ENCODE measurements around the gene ABHD18.

DNA sequence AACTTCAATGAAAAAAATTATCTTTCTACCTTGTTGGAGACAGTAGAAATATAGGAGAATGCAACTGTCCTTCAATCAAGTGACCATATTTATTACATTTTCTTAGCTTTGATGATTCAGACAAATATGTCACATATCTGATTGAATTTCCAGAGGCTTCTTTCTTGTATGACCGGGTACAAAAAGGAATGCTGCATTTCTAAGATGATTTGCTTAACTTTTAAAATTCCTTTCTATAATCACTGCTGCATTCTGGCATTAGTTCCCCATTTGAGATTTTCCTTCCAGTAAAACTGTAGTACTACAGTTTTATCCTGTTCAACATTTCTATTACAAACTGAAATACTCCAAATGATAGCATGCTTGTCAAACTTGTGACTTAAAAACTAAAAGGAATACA lies 5.4 kb upstream of the ABHD18 start:
- TF ChIP-seq POLR2AphosphoS5 (IDR thresholded peaks at IDR 0.05), result no peak
- TF ChIP-seq, protein P1, sequence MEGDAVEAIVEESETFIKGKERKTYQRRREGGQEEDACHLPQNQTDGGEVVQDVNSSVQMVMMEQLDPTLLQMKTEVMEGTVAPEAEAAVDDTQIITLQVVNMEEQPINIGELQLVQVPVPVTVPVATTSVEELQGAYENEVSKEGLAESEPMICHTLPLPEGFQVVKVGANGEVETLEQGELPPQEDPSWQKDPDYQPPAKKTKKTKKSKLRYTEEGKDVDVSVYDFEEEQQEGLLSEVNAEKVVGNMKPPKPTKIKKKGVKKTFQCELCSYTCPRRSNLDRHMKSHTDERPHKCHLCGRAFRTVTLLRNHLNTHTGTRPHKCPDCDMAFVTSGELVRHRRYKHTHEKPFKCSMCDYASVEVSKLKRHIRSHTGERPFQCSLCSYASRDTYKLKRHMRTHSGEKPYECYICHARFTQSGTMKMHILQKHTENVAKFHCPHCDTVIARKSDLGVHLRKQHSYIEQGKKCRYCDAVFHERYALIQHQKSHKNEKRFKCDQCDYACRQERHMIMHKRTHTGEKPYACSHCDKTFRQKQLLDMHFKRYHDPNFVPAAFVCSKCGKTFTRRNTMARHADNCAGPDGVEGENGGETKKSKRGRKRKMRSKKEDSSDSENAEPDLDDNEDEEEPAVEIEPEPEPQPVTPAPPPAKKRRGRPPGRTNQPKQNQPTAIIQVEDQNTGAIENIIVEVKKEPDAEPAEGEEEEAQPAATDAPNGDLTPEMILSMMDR (IDR thresholded peaks at IDR 0.05 in 8 of 11, conservative IDR thresholded peaks at IDR 0.05 in 3 of 11), result no peak

Data from spleen (tissue), 7 donors.